Endothelial cell (in vitro differentiated cells): ENCODE measurements around the gene PPP1R26. TPM values are rescaled to one million over a fixed set of nuclear protein-coding genes. Genes with fewer than 3 reads are reported as not detected.

Source experiments
- DNase-seq: peaks from one replicate; pipeline ENCODE4 v3.0.0; 2021; ENCODE audit warnings: low spot score
- H3K27ac Mint-ChIP-seq: one replicate; pipeline ENCODE4 v1.8.0; 2021; ENCODE audit warnings: mixed read lengths, inconsistent platforms; ENCODE audit not compliant: unreplicated experiment
- H3K27me3 Mint-ChIP-seq: one replicate; pipeline ENCODE4 v1.8.0; 2021; ENCODE audit warnings: mild to moderate bottlenecking, moderate library complexity, mixed read lengths, inconsistent platforms; ENCODE audit not compliant: unreplicated experiment
- H3K36me3 Mint-ChIP-seq: one replicate; pipeline ENCODE4 v1.8.0; 2021; ENCODE audit warnings: mild to moderate bottlenecking, low read depth, mixed read lengths, inconsistent platforms; ENCODE audit not compliant: unreplicated experiment
- H3K4me1 Mint-ChIP-seq: one replicate; pipeline ENCODE4 v1.8.0; 2021; ENCODE audit warnings: mild to moderate bottlenecking, mixed read lengths, inconsistent platforms; ENCODE audit not compliant: unreplicated experiment
- H3K4me3 Mint-ChIP-seq: one replicate; pipeline ENCODE4 v1.8.0; 2021; ENCODE audit warnings: mild to moderate bottlenecking, mixed read lengths, inconsistent platforms; ENCODE audit not compliant: unreplicated experiment
- H3K9me3 Mint-ChIP-seq: one replicate; pipeline ENCODE4 v1.8.0; 2021; ENCODE audit warnings: mixed read lengths, inconsistent platforms; ENCODE audit not compliant: unreplicated experiment
- total RNA-seq: library from RNA; stranded (reverse); fragmentation: NEBNext Ultra II Directional; extraction: Animal tissue kit (Norgen Biotek cat#: 25700); gene quantifications from one replicate; pipeline ENCODE4 v1.2.1, GENCODE V29; 2021; ENCODE audit not compliant: unreplicated experiment
- TF ChIP-seq, protein P1 (sequence below): fragments of 200-600 bp; sonication (generic); IDR thresholded peaks from one replicate; pipeline ENCODE4 v1.5.0; 2021; ENCODE audit warnings: antibody characterized with exemption; ENCODE audit not compliant: unreplicated experiment

PPP1R26 gene
- total RNA-seq, 1 donor from 2014 or later: 21.5 TPM

DNA sequence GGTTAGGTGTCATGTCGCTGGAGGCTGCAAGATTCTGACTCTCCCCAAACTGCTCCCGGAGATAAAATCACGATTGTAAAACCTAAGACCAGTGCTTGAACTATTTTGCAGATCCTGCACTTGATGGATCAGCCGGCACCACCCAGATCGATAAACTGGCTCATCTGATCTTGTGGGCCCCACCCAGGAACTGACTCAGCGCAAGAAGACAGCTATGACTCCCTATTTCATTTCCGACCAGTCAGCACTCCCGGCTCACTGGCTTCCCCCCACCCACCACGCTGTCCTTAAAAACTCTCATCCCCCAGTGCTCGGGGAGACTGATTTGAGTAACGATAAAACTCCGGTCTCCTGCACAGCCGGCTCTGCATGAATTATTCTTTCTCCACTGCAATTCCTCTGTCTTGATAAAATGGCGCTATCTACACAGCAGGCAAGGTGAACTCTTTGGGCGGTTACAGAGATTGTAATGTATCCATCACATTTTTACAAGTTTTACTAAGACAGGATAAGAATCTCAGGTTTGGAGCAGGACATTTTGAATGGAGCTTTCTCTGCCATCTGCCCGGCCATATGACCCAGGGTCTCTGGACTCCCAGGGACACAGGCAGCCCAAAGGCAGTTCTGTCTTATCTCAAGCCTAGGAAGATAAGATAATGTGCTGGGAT is 10.6 kb upstream of the PPP1R26 start:
- no peak for DNase-seq
- no peaks in the 10 kb centered on the region for H3K36me3 Mint-ChIP-seq
- H3K4me1 Mint-ChIP-seq: no peaks in the 10 kb centered on the region
- H3K27ac Mint-ChIP-seq: no peak overlapping the region
- H3K9me3 Mint-ChIP-seq: no peaks in the 10 kb centered on the region
- no peak overlapping the region for H3K4me3 Mint-ChIP-seq
- no peaks in the 10 kb centered on the region for H3K27me3 Mint-ChIP-seq
- TF ChIP-seq, protein P1, sequence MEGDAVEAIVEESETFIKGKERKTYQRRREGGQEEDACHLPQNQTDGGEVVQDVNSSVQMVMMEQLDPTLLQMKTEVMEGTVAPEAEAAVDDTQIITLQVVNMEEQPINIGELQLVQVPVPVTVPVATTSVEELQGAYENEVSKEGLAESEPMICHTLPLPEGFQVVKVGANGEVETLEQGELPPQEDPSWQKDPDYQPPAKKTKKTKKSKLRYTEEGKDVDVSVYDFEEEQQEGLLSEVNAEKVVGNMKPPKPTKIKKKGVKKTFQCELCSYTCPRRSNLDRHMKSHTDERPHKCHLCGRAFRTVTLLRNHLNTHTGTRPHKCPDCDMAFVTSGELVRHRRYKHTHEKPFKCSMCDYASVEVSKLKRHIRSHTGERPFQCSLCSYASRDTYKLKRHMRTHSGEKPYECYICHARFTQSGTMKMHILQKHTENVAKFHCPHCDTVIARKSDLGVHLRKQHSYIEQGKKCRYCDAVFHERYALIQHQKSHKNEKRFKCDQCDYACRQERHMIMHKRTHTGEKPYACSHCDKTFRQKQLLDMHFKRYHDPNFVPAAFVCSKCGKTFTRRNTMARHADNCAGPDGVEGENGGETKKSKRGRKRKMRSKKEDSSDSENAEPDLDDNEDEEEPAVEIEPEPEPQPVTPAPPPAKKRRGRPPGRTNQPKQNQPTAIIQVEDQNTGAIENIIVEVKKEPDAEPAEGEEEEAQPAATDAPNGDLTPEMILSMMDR: no peak

DNA sequence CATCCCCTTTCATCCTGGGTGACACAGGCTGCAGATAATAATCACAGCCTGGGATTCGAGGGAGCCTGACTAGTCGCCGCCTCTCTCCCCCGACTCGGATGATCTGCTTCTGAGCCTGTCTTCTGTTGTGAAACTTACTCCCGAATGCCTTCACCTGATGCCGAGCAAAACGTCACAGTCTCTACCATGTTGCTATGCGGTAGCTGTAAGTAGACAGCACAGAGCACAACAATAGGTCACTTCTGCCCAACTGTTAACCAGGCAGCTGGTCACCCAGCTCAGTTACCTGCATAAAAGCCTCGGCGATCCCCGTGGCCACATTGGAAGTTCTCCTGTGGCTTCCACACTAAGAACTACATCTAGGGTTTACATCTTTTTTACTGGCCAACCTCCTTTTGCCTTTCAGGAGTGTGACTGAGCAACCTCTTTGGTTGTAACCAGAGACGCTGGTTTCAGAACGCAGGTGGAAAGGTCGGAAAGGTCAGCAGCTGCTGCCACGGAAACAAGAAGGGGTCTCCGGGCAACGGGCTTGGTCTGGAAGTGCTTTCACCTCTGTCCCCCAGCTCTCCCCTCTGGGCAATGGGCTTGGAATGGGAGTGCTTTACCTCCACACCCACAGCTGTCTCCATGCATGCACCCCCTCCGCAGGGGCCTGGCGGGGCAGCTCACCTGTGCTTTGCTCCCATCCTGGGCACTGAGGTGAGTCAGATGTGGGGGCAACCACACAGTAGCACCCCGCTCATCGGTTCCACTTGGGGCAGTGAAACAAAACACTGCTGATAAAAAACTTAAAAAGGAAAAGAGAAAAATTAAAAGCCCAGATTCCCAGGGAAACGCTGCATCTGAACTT is 7.6 kb upstream of the PPP1R26 start:
- Mint-ChIP-seq H3K4me3 (no peak overlapping the region), H3K4me1 (no peaks in the 10 kb centered on the region), H3K27ac (no peak overlapping the region)

DNA sequence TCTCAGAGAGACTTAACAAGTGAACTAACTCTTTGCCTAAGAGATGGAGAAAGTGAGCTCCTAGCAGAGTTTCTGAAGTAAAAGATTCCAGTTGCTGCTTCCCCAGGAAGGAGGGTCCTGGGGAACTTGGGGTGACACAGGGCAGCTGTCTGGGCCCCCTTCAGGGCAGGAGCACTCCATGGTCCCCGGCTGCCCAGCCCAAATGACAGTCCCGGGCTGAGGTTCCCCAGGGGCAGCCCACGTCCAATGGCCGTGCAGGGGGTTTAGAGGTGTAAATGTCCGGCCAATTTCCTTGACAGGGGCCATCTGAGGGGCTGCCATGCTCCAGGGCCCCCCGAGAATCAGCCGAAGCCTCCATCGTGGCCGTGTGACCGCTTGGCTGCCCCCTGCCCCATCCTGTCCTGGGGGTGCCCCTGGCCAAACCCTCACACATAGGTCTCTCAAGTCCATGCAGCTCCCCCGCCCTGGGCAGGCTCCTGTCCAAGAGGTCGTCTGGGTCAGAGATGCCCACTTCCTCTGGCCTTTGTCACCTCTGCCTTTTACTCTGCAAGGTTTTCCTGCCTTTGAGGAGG is 5.5 kb upstream of the PPP1R26 start:
- Mint-ChIP-seq H3K36me3 (no peaks in the 10 kb centered on the region), H3K27me3 (peaks cover 8% of the 10 kb centered on the region), H3K27ac (no peak overlapping the region), H3K9me3 (no peaks in the 10 kb centered on the region), H3K4me1 (no peaks in the 10 kb centered on the region), H3K4me3 (no peak overlapping the region)
- TF ChIP-seq, protein P1: no peak
- no peak for DNase-seq

More for the DNA sequence above, 7.6 kb upstream of the PPP1R26 start:
- no peak for DNase-seq
- Mint-ChIP-seq H3K27me3 (no peaks in the 10 kb centered on the region), H3K36me3 (no peaks in the 10 kb centered on the region), H3K9me3 (no peaks in the 10 kb centered on the region)
- TF ChIP-seq, protein P1: no peak

DNA sequence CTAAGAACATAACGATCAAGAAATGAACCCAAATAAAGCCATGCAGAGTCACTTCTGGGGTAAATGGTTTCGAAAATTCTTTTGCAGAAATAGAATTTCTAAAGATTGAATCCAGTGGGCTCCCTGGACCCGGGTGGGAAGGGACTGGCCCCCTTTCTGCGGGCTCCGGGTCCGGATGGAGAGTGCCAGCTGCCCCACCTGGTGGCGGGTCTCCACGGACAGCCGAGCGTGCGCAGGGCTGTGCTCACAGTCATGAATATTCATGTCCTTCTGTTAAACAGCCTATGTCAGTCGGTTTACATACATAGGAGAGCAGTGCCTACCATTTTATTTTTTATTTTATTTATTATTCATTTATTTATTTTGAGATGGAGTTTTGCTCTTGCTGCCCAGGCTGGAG is 4.7 kb upstream of the PPP1R26 start:
- peaks cover 8% of the 10 kb centered on the region for H3K27me3 Mint-ChIP-seq
- no peaks in the 10 kb centered on the region for H3K36me3 Mint-ChIP-seq
- H3K9me3 Mint-ChIP-seq: no peaks in the 10 kb centered on the region
- TF ChIP-seq, protein P1: peak; percentile 39
- DNase-seq: peak; percentile 67
- H3K4me1 Mint-ChIP-seq: no peaks in the 10 kb centered on the region
- H3K4me3 Mint-ChIP-seq: no peak overlapping the region
- no peak overlapping the region for H3K27ac Mint-ChIP-seq
